K562 (cell line): Measurements from ENCODE around the gene KIF21A. TPM values are rescaled to one million over a fixed set of nuclear protein-coding genes. Genes with fewer than 3 reads are reported as not detected.

ENCODE experiments used
- ARHGAP35 ChIP-seq: fragments of 450-650 bp; IDR thresholded peaks from 2 replicates; pipeline ENCODE4 v1.6.1; 2018; ENCODE audit not compliant: partially characterized antibody
- CBFA2T2 ChIP-seq: fragments of 450-650 bp; conservative IDR thresholded peaks from 2 replicates; pipeline ENCODE4 v1.6.1; 2017; ENCODE audit warnings: mild to moderate bottlenecking
- CBFA2T3 ChIP-seq: fragments of 450-650 bp; IDR thresholded peaks from 2 replicates; pipeline ENCODE4 v1.6.1; 2017
- CTBP1 ChIP-seq: fragments of 450-650 bp; IDR thresholded peaks from 2 replicates; pipeline ENCODE4 v1.6.1; 2016; ENCODE audit warnings: borderline replicate concordance
- CXXC5 ChIP-seq: fragments of 250-450 bp; sonication (Bioruptor Pico); IDR thresholded peaks from 2 replicates; pipeline ENCODE4 v1.8.0; 2022; ENCODE audit warnings: inconsistent platforms, mild to moderate bottlenecking, moderate library complexity
- DLX4 ChIP-seq: fragments of 250-450 bp; sonication (Bioruptor Pico); IDR thresholded peaks from 2 replicates; pipeline ENCODE4 v1.6.1; 2021; ENCODE audit warnings: mild to moderate bottlenecking
- E2F1 ChIP-seq: sonication (generic); formaldehyde crosslinking; IDR thresholded peaks from 2 replicates; pipeline ENCODE4 v1.8.1; 2023; ENCODE audit warnings: mild to moderate bottlenecking, missing genetic modification reagents, moderate library complexity
- EZH2 ChIP-seq: IDR thresholded peaks from 2 replicates; pipeline ENCODE4 v1.6.1; 2012; ENCODE audit warnings: low read depth, mild to moderate bottlenecking, inconsistent platforms, low read length, borderline replicate concordance
- HMBOX1 ChIP-seq: sonication (generic); IDR thresholded peaks from 2 replicates; pipeline ENCODE4 v1.6.1; 2016
- KDM1A ChIP-seq, 2 experiments: fragments of 450-650 bp; IDR thresholded peaks; 2 replicates each; pipeline ENCODE4 v1.6.1; 2016; ENCODE audit warnings: mild to moderate bottlenecking in 2 of 2
- MAFK ChIP-seq: IDR thresholded peaks from 2 replicates; pipeline ENCODE4 v1.6.1; 2011; ENCODE audit warnings: low read length, improper control_type of control experiment
- NCOR1 ChIP-seq: fragments of 450-650 bp; IDR thresholded peaks from 2 replicates; pipeline ENCODE4 v1.6.1; 2016; ENCODE audit warnings: mild to moderate bottlenecking, moderate library complexity
- PYGO2 ChIP-seq: fragments of 450-650 bp; IDR thresholded peaks from 2 replicates; pipeline ENCODE4 v1.6.1; 2016; ENCODE audit warnings: mild to moderate bottlenecking, missing genetic modification characterization, moderate library complexity, missing compliant biosample characterization
- SMARCC2 ChIP-seq: fragments of 450-650 bp; IDR thresholded peaks from 2 replicates; pipeline ENCODE4 v1.6.1; 2017; ENCODE audit warnings: antibody characterized with exemption, moderate library complexity, mild to moderate bottlenecking, low read depth
- SNIP1 ChIP-seq: fragments of 450-650 bp; IDR thresholded peaks from 2 replicates; pipeline ENCODE4 v1.7.1; 2017; ENCODE audit warnings: low read depth, mild to moderate bottlenecking
- SOX6 ChIP-seq: fragments of 450-650 bp; IDR thresholded peaks from 2 replicates; pipeline ENCODE4 v1.6.1; 2014; ENCODE audit warnings: mild to moderate bottlenecking
- SUPT5H ChIP-seq: fragments of 450-650 bp; IDR thresholded peaks from 2 replicates; pipeline ENCODE4 v1.6.1; 2016
- TEAD1 ChIP-seq, 2 experiments: fragments of 450-650 bp in 1 of 2; sonication (generic) in 1 of 2; formaldehyde crosslinking; IDR thresholded peaks; 2 replicates each; pipeline versions ENCODE4 v1.4.0 to v1.8.0; 2020 to 2022; ENCODE audit warnings: mild to moderate bottlenecking in 2 of 2, missing genetic modification reagents in 1 of 2
- ZBTB49 ChIP-seq: sonication (generic); formaldehyde crosslinking; IDR thresholded peaks from 2 replicates; pipeline ENCODE4 v1.8.0; 2022; ENCODE audit warnings: missing genetic modification reagents, mild to moderate bottlenecking, borderline replicate concordance
- ZKSCAN8 ChIP-seq: fragments of 200-800 bp; sonication (Bioruptor generic); IDR thresholded peaks from 2 replicates; pipeline ENCODE4 v1.6.1; 2016; ENCODE audit warnings: missing genetic modification characterization, missing compliant biosample characterization
- ZNF282 ChIP-seq: sonication (generic); formaldehyde crosslinking; IDR thresholded peaks from 2 replicates; pipeline ENCODE4 v1.8.1; 2023; ENCODE audit warnings: missing genetic modification reagents
- ZNF507 ChIP-seq: conservative IDR thresholded peaks from 2 replicates; pipeline ENCODE4 v1.6.1; 2017; ENCODE audit warnings: missing genetic modification characterization, missing compliant biosample characterization
- polyA plus RNA-seq, 8 experiments: library from polyadenylated mRNA; depleted of rRNA in 4 of 8; stranded (reverse) in 5 of 8; unstranded in 3 of 8; fragments of >200 nt; fragmentation: Nextera tagmentation in 2 of 8; fragmentation: Illumina TruSeq in 1 of 8; extraction: Ambion mirVana in 2 of 8; extraction: Trizol in 1 of 8; gene quantifications; 2 replicates each; pipeline versions ENCODE4 v1.2.1 to v1.2.3, GENCODE V29; 2011 to 2014; ENCODE audit warnings: inconsistent platforms in 1 of 8, missing spikeins in 1 of 8
- total RNA-seq, 7 experiments: library from RNA; depleted of rRNA in 6 of 7; stranded (reverse); fragments of >200 nt in 6 of 7; fragmentation: Illumina TruSeq in 2 of 7; extraction: Trizol in 2 of 7; gene quantifications; 2 replicates each; pipeline versions ENCODE4 v1.2.1 to v1.2.3, GENCODE V29; 2011 to 2021; ENCODE audit warnings: low replicate concordance in 1 of 7

KIF21A gene
- total and polyA plus RNA-seq, 9 of the 15 experiments (the other 6 are each of a cell fraction or from before 2014, with no cell fraction given): 17.7 to 45.0 (median 30.3) TPM

GRCh38 chr12:39476894-39477293 is 34.0 kb upstream of the KIF21A start (continued):
- TF ChIP-seq TEAD1 (CRISPR knock-in tag; IDR thresholded peaks at IDR 0.05): 0 out of 4 replicates have a peak, but pooled peaks of 1 of the 2 experiments have one; percentile 28
- TF ChIP-seq CXXC5 (CRISPR knock-in tag): peak; percentile 43
- TF ChIP-seq CTBP1: peak; percentile 50; the same call in 1 of the 2 replicates
- TF ChIP-seq PYGO2: no peak
- no peak for TF ChIP-seq DLX4
- no peak for TF ChIP-seq ZBTB49 (CRISPR knock-in tag)
- peak; percentile 66 for TF ChIP-seq CBFA2T2
- TF ChIP-seq EZH2: no peak
- peak; percentile 40; the same call in 1 of the 2 replicates for TF ChIP-seq NCOR1
- TF ChIP-seq ZNF507 (tag): no peak
- TF ChIP-seq SUPT5H: no peak
- TF ChIP-seq ARHGAP35: no peak
- no peak for TF ChIP-seq SMARCC2
- TF ChIP-seq E2F1: no peak
- no peak for TF ChIP-seq SNIP1
- TF ChIP-seq CBFA2T3: peak; percentile 79
- no peak for TF ChIP-seq MAFK
- TF ChIP-seq SOX6: peak; percentile 90
- TF ChIP-seq KDM1A (IDR thresholded peaks at IDR 0.05): no peak
- TF ChIP-seq HMBOX1: no peak
- no peak for TF ChIP-seq ZKSCAN8 (CRISPR knock-in tag)
- no peak for TF ChIP-seq ZNF282 (CRISPR knock-in tag)
